ENCODE results near the gene DCANP1. TPM values are rescaled to one million over a fixed set of nuclear protein-coding genes. Genes with fewer than 3 reads are reported as not detected.

The DCANP1 gene
- total RNA-seq, 1 experiment from 2014 or later = not detected

- intact Hi-C loops (cut with micrococcal nuclease; ENCODE audit: unreplicated experiment) = loop anchor here (1.0 to 2.0 kb wide), 4 partner anchors 86 to 365 kb away; no protein-coding TSS in a partner anchor
- ChIA-PET CTCF (interaction anchor here (0.8 to 10.6 kb wide), 15 partner anchors 8 to 365 kb away, joined by 3 to 311 read pairs (median 5); no protein-coding TSS in a partner anchor), POLR2A (no interaction called here)
- Histone ChIP-seq H3K4me1 (no peaks in the 10 kb centered on the region; the same call in 1 of the 2 replicates), H3K27me3 (replicated peaks; ENCODE audit: control insufficient read depth, insufficient read depth, low read length) (peaks cover 1% of the 10 kb centered on the region), H3K4me3 (ENCODE audit: low read depth, low read length) (no peak overlapping the region), H3K36me3 (ENCODE audit: control insufficient read depth, insufficient read depth, low read length) (no peaks in the 10 kb centered on the region), H3K9me3 (no peaks in the 10 kb centered on the region)
- Mint-ChIP-seq H3K4me3 (ENCODE audit: unreplicated experiment) (no peak overlapping the region), H3K9me3 (ENCODE audit: unreplicated experiment) (no peaks in the 10 kb centered on the region), H3K27ac (ENCODE audit: unreplicated experiment) (no peak overlapping the region), H3K27me3 (ENCODE audit: insufficient read depth, unreplicated experiment) (peaks cover 21% of the 10 kb centered on the region), H3K36me3 (ENCODE audit: insufficient read depth, unreplicated experiment) (no peaks in the 10 kb centered on the region), H3K4me1 (ENCODE audit: low read depth, unreplicated experiment) (peaks cover 6% of the 10 kb centered on the region)
- DNase-seq = peak in 1 of 2 experiments; percentile 21
- no peak for TF ChIP-seq CTCF (IDR thresholded peaks at IDR 0.05; ENCODE audit: insufficient read depth in 1 of 2, low read depth in 1 of 2, low read length in 1 of 2, severe bottlenecking in 1 of 2, unreplicated experiment in 1 of 2)
- BruUV-seq (replicated peaks) = no TSS peak
These were observed 18.4 kb upstream of the DCANP1 start for GRCh38 chr5:135465391-135466122.

- H3K27me3 Mint-ChIP-seq (ENCODE audit: insufficient read depth, unreplicated experiment) = peaks cover 22% of the 10 kb centered on the region
- peak; percentile 70 to 72 for TF ChIP-seq CTCF (IDR thresholded peaks at IDR 0.05; ENCODE audit: insufficient read depth in 1 of 2, low read depth in 1 of 2, low read length in 1 of 2, severe bottlenecking in 1 of 2, unreplicated experiment in 1 of 2)
- intact Hi-C loops (cut with micrococcal nuclease; ENCODE audit: unreplicated experiment) = loop anchor here (1.0 kb wide), 4 partner anchors 90 to 368 kb away; no protein-coding TSS in a partner anchor
- peaks cover 6% of the 10 kb centered on the region for H3K4me1 Mint-ChIP-seq (ENCODE audit: low read depth, unreplicated experiment)
- no peak overlapping the region for H3K27ac Mint-ChIP-seq (ENCODE audit: unreplicated experiment)
- H3K4me3 ChIP-seq (ENCODE audit: low read depth, low read length) = no peak overlapping the region
- H3K27me3 ChIP-seq (replicated peaks; ENCODE audit: control insufficient read depth, insufficient read depth, low read length) = peaks cover 1% of the 10 kb centered on the region; the same call in 1 of the 2 replicates
- ChIA-PET POLR2A (no interaction called here), CTCF (interaction anchor here (0.5 to 10.6 kb wide), 21 partner anchors 12 to 1458 kb away, joined by 3 to 311 read pairs (median 5); no protein-coding TSS in a partner anchor)
- no peaks in the 10 kb centered on the region for H3K9me3 Mint-ChIP-seq (ENCODE audit: unreplicated experiment)
- DNase-seq = peak; percentile 84 to 85
- H3K9me3 ChIP-seq = no peaks in the 10 kb centered on the region
- no peaks in the 10 kb centered on the region for H3K36me3 Mint-ChIP-seq (ENCODE audit: insufficient read depth, unreplicated experiment)
- no TSS peak for BruUV-seq (replicated peaks)
- H3K36me3 ChIP-seq (ENCODE audit: control insufficient read depth, insufficient read depth, low read length) = no peaks in the 10 kb centered on the region
- no peak overlapping the region for H3K4me3 Mint-ChIP-seq (ENCODE audit: unreplicated experiment)
- peaks cover 3% of the 10 kb centered on the region for H3K4me1 ChIP-seq
These were observed 15.2 kb upstream of the DCANP1 start for GRCh38 chr5:135462304-135462703.

- Mint-ChIP-seq H3K36me3 (ENCODE audit: insufficient read depth, unreplicated experiment) (no peaks in the 10 kb centered on the region), H3K9me3 (ENCODE audit: unreplicated experiment) (no peaks in the 10 kb centered on the region), H3K27ac (ENCODE audit: unreplicated experiment) (no peak overlapping the region), H3K4me3 (ENCODE audit: unreplicated experiment) (no peak overlapping the region), H3K27me3 (ENCODE audit: insufficient read depth, unreplicated experiment) (peaks cover 22% of the 10 kb centered on the region), H3K4me1 (ENCODE audit: low read depth, unreplicated experiment) (peaks cover 6% of the 10 kb centered on the region)
- ChIA-PET POLR2A (no interaction called here), CTCF (interaction anchor here (0.9 to 10.6 kb wide), 16 partner anchors 13 to 369 kb away, joined by 3 to 311 read pairs (median 5); no protein-coding TSS in a partner anchor)
- intact Hi-C loops (cut with micrococcal nuclease; ENCODE audit: unreplicated experiment) = loop anchor here (1.0 kb wide), 4 partner anchors 91 to 369 kb away; no protein-coding TSS in a partner anchor
- TF ChIP-seq CTCF (IDR thresholded peaks at IDR 0.05; ENCODE audit: insufficient read depth in 1 of 2, low read depth in 1 of 2, low read length in 1 of 2, severe bottlenecking in 1 of 2, unreplicated experiment in 1 of 2) = no peak
- peaks cover 1% of the 10 kb centered on the region; the same call in 1 of the 2 replicates for H3K27me3 ChIP-seq (replicated peaks; ENCODE audit: control insufficient read depth, insufficient read depth, low read length)
- H3K4me3 ChIP-seq (ENCODE audit: low read depth, low read length) = no peak overlapping the region
- H3K36me3 ChIP-seq (ENCODE audit: control insufficient read depth, insufficient read depth, low read length) = no peaks in the 10 kb centered on the region
- DNase-seq = peak in 1 of 2 experiments; percentile 19
- H3K4me1 ChIP-seq = peaks cover 3% of the 10 kb centered on the region
- no TSS peak for BruUV-seq (replicated peaks)
- H3K9me3 ChIP-seq = no peaks in the 10 kb centered on the region
These were observed 14.5 kb upstream of the DCANP1 start for GRCh38 chr5:135461481-135462151.
